SJCRH30 (cell line): ENCODE data around the gene METTL13. TPM values are rescaled to one million over a fixed set of nuclear protein-coding genes. Genes with fewer than 3 reads are reported as not detected.

Experiments used
- DNase-seq, 2 experiments: peaks; one replicate each; pipeline ENCODE4 v3.0.0-alpha.2; 2015 to 2020
- H3K27ac ChIP-seq: fragments of 250-450 bp; sonication (Bioruptor Pico); 2 replicates; pipeline ENCODE4 v1.5.1; 2020; ENCODE audit warnings: mild to moderate bottlenecking, moderate library complexity
- H3K27me3 ChIP-seq: fragments of 250-450 bp; sonication (Bioruptor Pico); 2 replicates; pipeline ENCODE4 v1.5.1; 2020; ENCODE audit warnings: mild to moderate bottlenecking, moderate library complexity
- H3K36me3 ChIP-seq: fragments of 250-450 bp; sonication (Bioruptor Pico); 2 replicates; pipeline ENCODE4 v1.5.1; 2020; ENCODE audit warnings: mild to moderate bottlenecking, moderate library complexity
- H3K4me1 ChIP-seq: fragments of 250-450 bp; sonication (Bioruptor Pico); 2 replicates; pipeline ENCODE4 v1.5.1; 2020; ENCODE audit warnings: mild to moderate bottlenecking, moderate library complexity
- H3K4me3 ChIP-seq: fragments of 250-450 bp; sonication (Bioruptor Pico); 2 replicates; pipeline ENCODE4 v1.5.1; 2020; ENCODE audit warnings: mild to moderate bottlenecking, moderate library complexity
- H3K9me3 ChIP-seq: fragments of 250-450 bp; sonication (Bioruptor Pico); replicated peaks from 2 replicates; pipeline ENCODE4 v1.5.1; 2020; ENCODE audit warnings: mild to moderate bottlenecking, moderate library complexity
- total RNA-seq: library from RNA; depleted of rRNA; stranded (reverse); fragments of >200 nt; shearing (Covaris generic); gene quantifications from 2 replicates; pipeline ENCODE4 v1.2.3, GENCODE V29; 2014; rRNA removed

METTL13 gene
- 29.0 and 29.2 TPM in 2 replicates for total RNA-seq

GRCh38 chr1:171781176-171781875 is at the start of gene METTL13:
METTL13 (plus strand) TSS chr1:171781660; CDS start chr1:171781968, 308 bp downstream.
- Histone ChIP-seq H3K36me3 (peaks cover 13% of the 10 kb centered on the region), H3K4me1 (peaks cover 3% of the 10 kb centered on the region; the same call in 1 of the 2 replicates), H3K4me3 (peak within 1 kb of the TSS; percentile 65), H3K27me3 (no peaks in the 10 kb centered on the region), H3K9me3 (no peaks in the 10 kb centered on the region), H3K27ac (peak within 1 kb of the TSS; percentile 40)
- DNase-seq: peak; percentile 98

GRCh38 chr1:171736196-171736595 is 45.3 kb upstream of the METTL13 start:
- Histone ChIP-seq H3K36me3 (peaks cover 2% of the 10 kb centered on the region), H3K27me3 (no peaks in the 10 kb centered on the region)
- DNase-seq: no peak

GRCh38 chr1:171738911-171739310 is 42.5 kb upstream of the METTL13 start:
- Histone ChIP-seq H3K27ac (no peak overlapping the region), H3K9me3 (no peaks in the 10 kb centered on the region), H3K4me3 (no peak overlapping the region), H3K4me1 (peaks cover 1% of the 10 kb centered on the region), H3K36me3 (peaks cover 2% of the 10 kb centered on the region), H3K27me3 (no peaks in the 10 kb centered on the region)
- DNase-seq: no peak

More at GRCh38 chr1:171736196-171736595, 45.3 kb upstream of the METTL13 start:
- Histone ChIP-seq H3K4me3 (no peak overlapping the region), H3K9me3 (no peaks in the 10 kb centered on the region), H3K27ac (no peak overlapping the region), H3K4me1 (no peaks in the 10 kb centered on the region; the same call in 1 of the 2 replicates)

GRCh38 chr1:171739656-171740055 is 41.8 kb upstream of the METTL13 start:
- no peak for DNase-seq
- Histone ChIP-seq H3K4me1 (peaks cover 7% of the 10 kb centered on the region), H3K27me3 (no peaks in the 10 kb centered on the region), H3K27ac (no peak overlapping the region), H3K9me3 (no peaks in the 10 kb centered on the region), H3K4me3 (no peak overlapping the region), H3K36me3 (peaks cover 2% of the 10 kb centered on the region)

- no peak overlapping the region for H3K4me3 ChIP-seq
- no peak for DNase-seq
- H3K36me3 ChIP-seq: peaks cover under 1% of the 10 kb centered on the region; the same call in 1 of the 2 replicates
- no peaks in the 10 kb centered on the region for H3K27me3 ChIP-seq
- no peak overlapping the region for H3K27ac ChIP-seq
- H3K9me3 ChIP-seq: no peaks in the 10 kb centered on the region
- peaks cover 7% of the 10 kb centered on the region for H3K4me1 ChIP-seq
Measured at GRCh38 chr1:171740356-171740863, 41.0 kb upstream of the METTL13 start.

GRCh38 chr1:171740987-171741871 is 40.2 kb upstream of the METTL13 start:
- DNase-seq: peak; percentile 30 to 48
- Histone ChIP-seq H3K36me3 (no peaks in the 10 kb centered on the region), H3K4me1 (peaks cover 7% of the 10 kb centered on the region), H3K27me3 (no peaks in the 10 kb centered on the region), H3K27ac (peak overlapping the region; percentile 87), H3K4me3 (peak overlapping the region; percentile 74), H3K9me3 (no peaks in the 10 kb centered on the region)

GRCh38 chr1:171741872-171742576 is 39.4 kb upstream of the METTL13 start, which contains the start of gene VAMP4:
VAMP4 (minus strand) TSS chr1:171742065; CDS start chr1:171738414, 3,651 bp downstream.
- DNase-seq: peak; percentile 85 to 87
- H3K4me1 ChIP-seq: peaks cover 7% of the 10 kb centered on the region

GRCh38 chr1:171742577-171742922 is 38.9 kb upstream of the METTL13 start:
- Histone ChIP-seq H3K4me1 (peaks cover 7% of the 10 kb centered on the region), H3K36me3 (no peaks in the 10 kb centered on the region), H3K27ac (peak overlapping the region; percentile 87), H3K4me3 (peak overlapping the region; percentile 74), H3K27me3 (no peaks in the 10 kb centered on the region), H3K9me3 (no peaks in the 10 kb centered on the region)
- DNase-seq: peak; percentile 56 to 69

More at GRCh38 chr1:171741872-171742576, 39.4 kb upstream of the METTL13 start, which contains the start of gene VAMP4:
- H3K27ac ChIP-seq: peak within 1 kb of the TSS; percentile 87
- H3K4me3 ChIP-seq: peak within 1 kb of the TSS; percentile 74
- no peaks in the 10 kb centered on the region for H3K36me3 ChIP-seq
- H3K9me3 ChIP-seq: no peaks in the 10 kb centered on the region
- no peaks in the 10 kb centered on the region for H3K27me3 ChIP-seq

GRCh38 chr1:171743081-171743870 is 38.2 kb upstream of the METTL13 start:
- Histone ChIP-seq H3K4me3 (peak overlapping the region; percentile 74), H3K27ac (peak overlapping the region; percentile 87), H3K4me1 (peaks cover 7% of the 10 kb centered on the region), H3K27me3 (no peaks in the 10 kb centered on the region), H3K9me3 (no peaks in the 10 kb centered on the region), H3K36me3 (no peaks in the 10 kb centered on the region)
- DNase-seq: peak; percentile 86 to 91

GRCh38 chr1:171744986-171745385 is 36.5 kb upstream of the METTL13 start:
- Histone ChIP-seq H3K9me3 (no peaks in the 10 kb centered on the region), H3K36me3 (no peaks in the 10 kb centered on the region), H3K4me3 (no peak overlapping the region), H3K27ac (no peak overlapping the region), H3K4me1 (peaks cover 7% of the 10 kb centered on the region), H3K27me3 (no peaks in the 10 kb centered on the region)
- DNase-seq: no peak

- DNase-seq: no peak
- Histone ChIP-seq H3K4me1 (peaks cover 7% of the 10 kb centered on the region), H3K36me3 (no peaks in the 10 kb centered on the region), H3K27me3 (no peaks in the 10 kb centered on the region), H3K27ac (no peak overlapping the region), H3K4me3 (no peak overlapping the region), H3K9me3 (no peaks in the 10 kb centered on the region)
Measured at GRCh38 chr1:171748651-171749050, 32.8 kb upstream of the METTL13 start.

GRCh38 chr1:171751221-171751620 is 30.2 kb upstream of the METTL13 start:
- no peaks in the 10 kb centered on the region for H3K27me3 ChIP-seq
- no peaks in the 10 kb centered on the region for H3K9me3 ChIP-seq
- H3K4me1 ChIP-seq: no peaks in the 10 kb centered on the region
- H3K27ac ChIP-seq: no peak overlapping the region
- H3K4me3 ChIP-seq: no peak overlapping the region
- DNase-seq: no peak
- H3K36me3 ChIP-seq: no peaks in the 10 kb centered on the region

GRCh38 chr1:171753182-171753581 is 28.3 kb upstream of the METTL13 start:
- H3K27me3 ChIP-seq: no peaks in the 10 kb centered on the region
- no peaks in the 10 kb centered on the region for H3K4me1 ChIP-seq
- DNase-seq: no peak
- H3K4me3 ChIP-seq: no peak overlapping the region
- H3K27ac ChIP-seq: no peak overlapping the region
- H3K9me3 ChIP-seq: no peaks in the 10 kb centered on the region
- H3K36me3 ChIP-seq: no peaks in the 10 kb centered on the region
